HG02943 (cell line): ENCODE results near the gene ACBD6.

Source experiments
- ATAC-seq: cut with Tn5 transposase; IDR thresholded peaks from one replicate; pipeline ENCODE4 v1.9.1; 2021; ENCODE audit warnings: mild to moderate bottlenecking, low read depth, moderate library complexity; ENCODE audit not compliant: unreplicated experiment

Gene ACBD6

GRCh38 chr1:180380259-180381183 is 121.9 kb downstream of the ACBD6 start:
- no peak for ATAC-seq

GRCh38 chr1:180376800-180377199 is 125.6 kb downstream of the ACBD6 start:
- no peak for ATAC-seq

GRCh38 chr1:180376253-180376652 is 126.1 kb downstream of the ACBD6 start:
- no peak for ATAC-seq

- no peak for ATAC-seq
Measured at GRCh38 chr1:180372728-180373127, 129.6 kb downstream of the ACBD6 start.

- no peak for ATAC-seq
Measured at GRCh38 chr1:180370597-180370996, 131.8 kb downstream of the ACBD6 start.

GRCh38 chr1:180370188-180370587 is 132.2 kb downstream of the ACBD6 start:
- ATAC-seq = no peak

- no peak for ATAC-seq
Measured at GRCh38 chr1:180369061-180369460, 133.3 kb downstream of the ACBD6 start.

- ATAC-seq = no peak
Measured at GRCh38 chr1:180366371-180367068, 135.9 kb downstream of the ACBD6 start.

GRCh38 chr1:180365039-180365438 is 137.3 kb downstream of the ACBD6 start:
- no peak for ATAC-seq

- no peak for ATAC-seq
Measured at GRCh38 chr1:180363246-180363995, 139.0 kb downstream of the ACBD6 start.

GRCh38 chr1:180360333-180361075 is 141.9 kb downstream of the ACBD6 start:
- no peak for ATAC-seq

GRCh38 chr1:180358649-180359048 is 143.7 kb downstream of the ACBD6 start:
- ATAC-seq = no peak

- ATAC-seq = no peak
Measured at GRCh38 chr1:180353945-180354344, 148.4 kb downstream of the ACBD6 start.

- ATAC-seq = no peak
Measured at GRCh38 chr1:180352588-180352987, 149.8 kb downstream of the ACBD6 start.

- no peak for ATAC-seq
Measured at GRCh38 chr1:180352021-180352420, 150.4 kb downstream of the ACBD6 start.

GRCh38 chr1:180345148-180345547 is 157.2 kb downstream of the ACBD6 start:
- ATAC-seq = no peak

- ATAC-seq = no peak
Measured at GRCh38 chr1:180343921-180344769, 158.2 kb downstream of the ACBD6 start.

GRCh38 chr1:180327089-180327488 is 175.3 kb downstream of the ACBD6 start:
- ATAC-seq = no peak

GRCh38 chr1:180312926-180313325 is 189.5 kb downstream of the ACBD6 start:
- ATAC-seq = no peak
